SU-DHL-6 (cell line): ENCODE measurements around the gene MRFAP1.
"Not testable (repeated sequence)": the region's sequence is repeated elsewhere in the genome, so short reads cannot be mapped to it uniquely, and the experiment has no call there.

Experiments
- H2AFZ ChIP-seq: fragments of 200-600 bp; sonication (generic); 2 replicates; pipeline ENCODE4 v1.6.1; 2014; ENCODE audit warnings: low read depth, mild to moderate bottlenecking, moderate library complexity, mixed read lengths, antibody characterized with exemption, low read length; ENCODE audit not compliant: severe bottlenecking
- H3F3A ChIP-seq: fragments of 200-600 bp; shearing (Covaris generic); 2 replicates; pipeline ENCODE4 v1.6.0; 2016; ENCODE audit warnings: antibody characterized with exemption, mild to moderate bottlenecking; ENCODE audit not compliant: insufficient read depth
- H3K27ac ChIP-seq: fragments of 200-600 bp; sonication (generic); 2 replicates; pipeline ENCODE4 v1.5.1; 2016; ENCODE audit warnings: low read depth, mild to moderate bottlenecking, low read length, moderate library complexity, mixed read lengths
- H3K27me3 ChIP-seq: fragments of 200-600 bp; sonication (generic), shearing (Covaris generic); 2 replicates; pipeline ENCODE4 v1.6.0; 2014; ENCODE audit warnings: mild to moderate bottlenecking, low read length
- H3K36me3 ChIP-seq: fragments of 200-600 bp; sonication (generic); 2 replicates; pipeline ENCODE4 v1.6.1; 2014; ENCODE audit warnings: mild to moderate bottlenecking, low read length, mixed read lengths
- H3K4me2 ChIP-seq: fragments of 300-600, 200-600 bp; shearing (Covaris generic), sonication (generic); 2 replicates; pipeline ENCODE4 v1.6.0; 2014; ENCODE audit warnings: low read length, low read depth, mild to moderate bottlenecking; ENCODE audit not compliant: poor library complexity, severe bottlenecking
- H3K4me3 ChIP-seq: fragments of 200-600 bp; sonication (generic); 2 replicates; pipeline ENCODE4 v1.5.1; 2014; ENCODE audit warnings: antibody characterized with exemption, low read length, mild to moderate bottlenecking, mixed read lengths; ENCODE audit not compliant: insufficient read depth, poor library complexity, severe bottlenecking
- H3K79me2 ChIP-seq: fragments of 200-600 bp; sonication (generic); 2 replicates; pipeline ENCODE4 v1.6.1; 2014; ENCODE audit warnings: mild to moderate bottlenecking, low read length, moderate library complexity; ENCODE audit not compliant: insufficient read depth
- H3K9ac ChIP-seq: fragments of 200-600 bp; sonication (generic); 2 replicates; pipeline ENCODE4 v1.7.0; 2014; ENCODE audit warnings: mild to moderate bottlenecking, low read length
- H3K9me2 ChIP-seq: fragments of 200-600 bp; sonication (generic); replicated peaks from 2 replicates; pipeline ENCODE4 v1.6.1; 2014; ENCODE audit warnings: low read length; ENCODE audit not compliant: insufficient read depth
- H3K9me3 ChIP-seq: fragments of 200-600 bp; sonication (generic); 2 replicates; pipeline ENCODE4 v1.6.1; 2014; ENCODE audit warnings: low read length, mixed read lengths; ENCODE audit not compliant: insufficient read depth
- H4K20me1 ChIP-seq: fragments of 200-600 bp; sonication (generic); 2 replicates; pipeline ENCODE4 v1.6.1; 2014; ENCODE audit warnings: low read depth, mild to moderate bottlenecking, antibody characterized with exemption, low read length, moderate library complexity, mixed read lengths
- EZH2phosphoT487 ChIP-seq: fragments of 200-600 bp; sonication (generic), shearing (Covaris generic); conservative IDR thresholded peaks from 2 replicates; pipeline ENCODE4 v1.6.1; 2018; ENCODE audit warnings: mild to moderate bottlenecking, antibody characterized with exemption, low read length, moderate library complexity, mixed read lengths
- TF ChIP-seq, protein P1 (sequence below): fragments of 200-600 bp; sonication (generic); IDR thresholded peaks from one replicate; pipeline ENCODE4 v1.5.1; 2017; ENCODE audit warnings: antibody characterized with exemption, mild to moderate bottlenecking, low read length, moderate library complexity; ENCODE audit not compliant: insufficient read depth, poor library complexity, severe bottlenecking

Gene MRFAP1

DNA sequence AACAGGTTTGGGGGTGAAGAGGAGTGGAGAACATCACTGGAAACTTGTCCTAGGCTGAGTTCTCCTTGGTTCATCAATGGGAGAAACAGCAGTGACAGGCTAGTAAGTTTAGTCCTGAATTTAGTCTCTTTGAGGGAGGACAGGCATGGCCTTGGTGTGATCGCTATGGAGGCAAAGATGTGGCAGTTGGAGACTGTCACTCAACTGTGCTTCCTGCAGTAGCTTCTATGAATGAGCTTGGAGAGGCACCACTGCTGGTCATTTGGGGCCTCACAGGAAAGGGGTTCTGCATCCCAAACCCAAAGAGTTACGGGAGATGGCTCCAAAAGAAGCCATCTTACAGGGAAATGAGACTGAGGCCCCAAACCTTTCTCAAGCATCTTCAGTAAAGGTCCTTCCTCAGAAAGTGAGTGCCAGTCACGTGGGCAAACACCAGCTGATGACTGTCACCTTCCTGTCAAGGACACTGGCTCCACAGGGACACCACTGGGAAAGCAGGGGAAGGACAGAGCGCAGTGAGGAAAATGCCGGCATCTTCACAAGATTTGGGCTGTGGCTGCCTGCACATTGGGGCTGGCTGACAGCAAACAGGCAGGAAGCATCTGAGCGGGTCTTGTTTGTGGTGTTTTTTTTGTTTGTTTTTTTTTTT lies 7.2 kb downstream of the MRFAP1 start:
- Histone ChIP-seq H3K27ac (no peak overlapping the region), H3K9ac (no peak overlapping the region), H3K4me2 (no peak overlapping the region), H3K79me2 (no peaks in the 10 kb centered on the region), H3K36me3 (peaks cover 5% of the 10 kb centered on the region; the same call in 1 of the 2 replicates), H4K20me1 (peaks cover 3% of the 10 kb centered on the region; the same call in 1 of the 2 replicates), H3K4me3 (no peak overlapping the region), H3K27me3 (no peaks in the 10 kb centered on the region), H3K9me3 (no peaks in the 10 kb centered on the region), H3F3A (peaks cover 5% of the 10 kb centered on the region; the same call in 1 of the 2 replicates), H2AFZ (no peak overlapping the region), H3K9me2 (no peaks in the 10 kb centered on the region)
- TF ChIP-seq EZH2phosphoT487 = no peak
- TF ChIP-seq, protein P1, sequence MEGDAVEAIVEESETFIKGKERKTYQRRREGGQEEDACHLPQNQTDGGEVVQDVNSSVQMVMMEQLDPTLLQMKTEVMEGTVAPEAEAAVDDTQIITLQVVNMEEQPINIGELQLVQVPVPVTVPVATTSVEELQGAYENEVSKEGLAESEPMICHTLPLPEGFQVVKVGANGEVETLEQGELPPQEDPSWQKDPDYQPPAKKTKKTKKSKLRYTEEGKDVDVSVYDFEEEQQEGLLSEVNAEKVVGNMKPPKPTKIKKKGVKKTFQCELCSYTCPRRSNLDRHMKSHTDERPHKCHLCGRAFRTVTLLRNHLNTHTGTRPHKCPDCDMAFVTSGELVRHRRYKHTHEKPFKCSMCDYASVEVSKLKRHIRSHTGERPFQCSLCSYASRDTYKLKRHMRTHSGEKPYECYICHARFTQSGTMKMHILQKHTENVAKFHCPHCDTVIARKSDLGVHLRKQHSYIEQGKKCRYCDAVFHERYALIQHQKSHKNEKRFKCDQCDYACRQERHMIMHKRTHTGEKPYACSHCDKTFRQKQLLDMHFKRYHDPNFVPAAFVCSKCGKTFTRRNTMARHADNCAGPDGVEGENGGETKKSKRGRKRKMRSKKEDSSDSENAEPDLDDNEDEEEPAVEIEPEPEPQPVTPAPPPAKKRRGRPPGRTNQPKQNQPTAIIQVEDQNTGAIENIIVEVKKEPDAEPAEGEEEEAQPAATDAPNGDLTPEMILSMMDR = no peak

DNA sequence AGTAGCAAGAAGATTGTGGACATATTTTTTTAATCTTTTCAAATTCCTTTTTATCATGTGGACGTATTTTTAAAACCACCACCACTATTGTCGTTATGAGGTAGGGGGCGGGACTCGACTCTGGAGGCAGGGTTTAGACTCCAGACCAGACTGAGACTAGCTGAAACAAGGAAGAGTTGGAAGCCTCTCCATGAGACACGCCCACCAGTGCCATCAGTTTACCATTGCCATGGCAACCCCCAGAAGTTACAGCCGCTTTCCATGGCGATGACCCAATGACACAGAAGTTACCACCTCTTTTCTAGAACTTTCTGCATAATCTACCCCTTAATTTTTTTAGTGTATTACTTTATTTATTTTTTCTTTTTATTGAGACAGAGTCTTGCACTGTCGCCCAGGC lies 8.7 kb downstream of the MRFAP1 start:
- no peaks in the 10 kb centered on the region for H3K79me2 ChIP-seq
- no peak overlapping the region for H3K4me2 ChIP-seq
- H3K36me3 ChIP-seq = no peaks in the 10 kb centered on the region
- H3K9me2 ChIP-seq = no peaks in the 10 kb centered on the region
- no peaks in the 10 kb centered on the region for H4K20me1 ChIP-seq
- no peak overlapping the region for H3K9ac ChIP-seq
- no peak overlapping the region for H2AFZ ChIP-seq
- H3K27ac ChIP-seq = no peak overlapping the region
- TF ChIP-seq EZH2phosphoT487 = no peak
- TF ChIP-seq, protein P1 = no peak
- H3K27me3 ChIP-seq = no peaks in the 10 kb centered on the region
- H3F3A ChIP-seq = no peaks in the 10 kb centered on the region
- no peak overlapping the region for H3K4me3 ChIP-seq
- no peaks in the 10 kb centered on the region for H3K9me3 ChIP-seq

GRCh38 chr4:6654211-6654610 lies 13.7 kb downstream of the MRFAP1 start:
- not testable (repeated sequence) for H3K36me3 ChIP-seq, H3F3A ChIP-seq, H3K27ac ChIP-seq, H3K4me3 ChIP-seq, H2AFZ ChIP-seq, H3K79me2 ChIP-seq, H3K27me3 ChIP-seq, H3K9me2 ChIP-seq, H3K4me2 ChIP-seq, H3K9me3 ChIP-seq, H3K9ac ChIP-seq, H4K20me1 ChIP-seq

- not testable (repeated sequence) for H3K4me3 ChIP-seq, H3K27me3 ChIP-seq, H3K9me3 ChIP-seq, H3K9ac ChIP-seq, H3K9me2 ChIP-seq, H2AFZ ChIP-seq, H3K4me2 ChIP-seq, H4K20me1 ChIP-seq, H3K27ac ChIP-seq, H3F3A ChIP-seq, H3K79me2 ChIP-seq, H3K36me3 ChIP-seq
Measured at GRCh38 chr4:6655291-6655690, 14.8 kb downstream of the MRFAP1 start.
